Lung (tissue), 12 donors: ENCODE measurements around the gene RALGDS. TPM values are rescaled to one million over a fixed set of nuclear protein-coding genes. Genes with fewer than 3 reads are reported as not detected.
A peak's percentile ranks its signal among the peaks of the same experiment; 100 is the strongest.

ENCODE experiments used
- ATAC-seq: fragments of 200-7000 bp; cut with Tn5 transposase; one replicate; pipeline ENCODE4 v1.9.1; 2020; ENCODE audit warnings: moderate number of reproducible peaks; ENCODE audit not compliant: insufficient read depth, low FRiP score
- DNase-seq, 3 donors: peaks; one replicate each; pipeline ENCODE4 v3.0.0-alpha.2; 2013 to 2017
- H3K27ac ChIP-seq, 2 donors: one replicate each; pipeline ENCODE4 v1.5.1; 2013; ENCODE audit warnings: mild to moderate bottlenecking in 2 of 2, moderate library complexity in 2 of 2, control low read depth in 1 of 2, inconsistent platforms in 1 of 2, low read depth in 1 of 2, low read length in 1 of 2
- H3K27me3 ChIP-seq, 3 donors: one replicate each; pipeline ENCODE4 v1.5.1; 2013; ENCODE audit warnings: low read length in 2 of 3; ENCODE audit not compliant: control insufficient read depth in 3 of 3, insufficient read depth in 3 of 3
- H3K36me3 ChIP-seq, 4 donors: one replicate each; pipeline ENCODE4 v1.5.1; 2013; ENCODE audit warnings: low read length in 4 of 4, mild to moderate bottlenecking in 1 of 4, moderate library complexity in 1 of 4; ENCODE audit not compliant: control insufficient read depth in 4 of 4, insufficient read depth in 4 of 4
- H3K4me1 ChIP-seq, 5 donors: one replicate each; pipeline ENCODE4 v1.5.1; 2013; ENCODE audit warnings: low read length in 5 of 5, mild to moderate bottlenecking in 2 of 5, moderate library complexity in 1 of 5; ENCODE audit not compliant: control insufficient read depth in 5 of 5, insufficient read depth in 5 of 5
- H3K4me3 ChIP-seq: one replicate; pipeline ENCODE4 v1.5.1; 2013; ENCODE audit warnings: mild to moderate bottlenecking, control low read depth, moderate library complexity
- H3K9ac ChIP-seq, 2 donors: one replicate each; pipeline ENCODE4 v1.5.1; 2013; ENCODE audit warnings: low read length in 2 of 2, control low read depth in 1 of 2; ENCODE audit not compliant: insufficient read depth in 1 of 2
- H3K9me3 ChIP-seq, 4 donors: one replicate each; pipeline ENCODE4 v1.5.1; 2013; ENCODE audit warnings: low read length in 3 of 4, mild to moderate bottlenecking in 1 of 4, moderate library complexity in 1 of 4; ENCODE audit not compliant: control insufficient read depth in 4 of 4, insufficient read depth in 3 of 4
- CTCF ChIP-seq: IDR thresholded peaks from 2 replicates; pipeline ENCODE4 v1.5.1; 2012; ENCODE audit warnings: mild to moderate bottlenecking; ENCODE audit errors: control extremely low read depth, extremely low read depth
- WGBS, 2 donors: extraction: QIAGEN DNeasy Blood & Tissue Kit; methylation state at CpG; one replicate each; pipeline ENCODE4 v1.1.7; 2013; 5-methylcytosine and 5-hydroxymethylcytosine counted together
- polyA plus RNA-seq, 2 donors: library from polyadenylated mRNA; stranded (reverse); fragments of 200-250 nt; gene quantifications; one replicate each; pipeline ENCODE4 v1.2.1, GENCODE V29; 2013
- total RNA-seq, 2 donors: library from RNA; depleted of rRNA in 1 of 2; stranded (reverse); fragments of >200 nt in 1 of 2; gene quantifications; one replicate each; pipeline ENCODE4 v1.2.1, GENCODE V29; 2014 to 2021
- donor health status: control.
- donor health status: control.
- donor health status: Bipolar disorder and iron deficiency.
- donor health status: healthy.
- donor health status: DM: yes; HTN: yes; CAD: no.

Gene RALGDS
- total and polyA plus RNA-seq, 4 donors: 49.5 to 145 (median 60.9) TPM

GRCh38 chr9:133104718-133105460 lies 16.2 kb downstream of the RALGDS start:
- DNase-seq: no peak
- Histone ChIP-seq H3K4me1 (no peaks in the 10 kb centered on the region), H3K27ac (no peak overlapping the region), H3K9me3 (no peaks in the 10 kb centered on the region), H3K4me3 (no peak overlapping the region), H3K27me3 (no peaks in the 10 kb centered on the region), H3K9ac (no peak overlapping the region), H3K36me3 (peaks cover 20 to 88% (median 35%) of the 10 kb centered on the region in 4 donors)
- no peak for ATAC-seq
- no peak for TF ChIP-seq CTCF
- WGBS, 2 donors: 86 to 91% methylated on average over 15 of the region's 15 CpGs

DNA sequence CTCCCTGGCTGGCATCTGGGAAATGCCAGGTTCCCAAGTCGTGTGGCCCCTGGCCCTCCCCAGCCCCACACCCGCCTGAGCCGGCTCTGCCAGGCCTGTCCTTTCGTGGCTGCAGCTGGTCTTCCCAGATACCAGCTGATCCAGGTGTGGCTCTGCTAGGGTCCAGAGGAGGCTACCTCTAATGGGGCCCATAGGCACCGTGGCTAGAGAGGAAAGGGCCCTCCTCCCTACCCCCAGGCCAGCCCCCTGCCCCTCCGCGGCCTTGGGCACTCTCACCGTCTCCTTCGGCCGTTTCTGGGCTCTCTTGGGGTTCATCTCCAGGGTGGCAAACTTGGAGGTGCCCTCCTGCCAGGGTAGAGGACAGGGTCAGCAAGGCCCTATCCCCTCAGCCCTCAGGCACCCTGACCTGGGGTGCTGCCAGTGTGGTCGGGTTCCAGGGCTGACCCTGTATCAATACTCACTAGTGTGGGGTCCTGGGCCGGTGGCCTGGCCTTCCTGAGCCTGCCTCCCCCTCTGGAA lies 17.0 kb downstream of the RALGDS start:
- WGBS, 2 donors: 92 to 93% methylated on average over 12 of the region's 12 CpGs

GRCh38 chr9:133103183-133103986 lies 17.7 kb downstream of the RALGDS start:
- Histone ChIP-seq H3K27ac (peak overlapping the region in 1 of 2 donors; percentile 26), H3K9ac (no peak overlapping the region), H3K4me3 (no peak overlapping the region), H3K9me3 (no peaks in the 10 kb centered on the region), H3K36me3 (peaks cover 29 to 86% (median 40%) of the 10 kb centered on the region in 4 donors), H3K4me1 (no peaks in the 10 kb centered on the region), H3K27me3 (no peaks in the 10 kb centered on the region)
- DNase-seq: peak; percentile 47 to 67 (median 63)
- WGBS, 2 donors: 52 to 62% methylated on average over 14 of the region's 14 CpGs
- TF ChIP-seq CTCF: peak; percentile 94
- ATAC-seq: peak; percentile 76

More for the DNA sequence above, 17.0 kb downstream of the RALGDS start:
- H3K36me3 ChIP-seq: peaks cover 24 to 86% (median 36%) of the 10 kb centered on the region in 4 donors
- H3K27ac ChIP-seq: no peak overlapping the region
- no peaks in the 10 kb centered on the region for H3K9me3 ChIP-seq
- no peak overlapping the region for H3K4me3 ChIP-seq
- no peaks in the 10 kb centered on the region for H3K4me1 ChIP-seq
- H3K27me3 ChIP-seq: no peaks in the 10 kb centered on the region
- DNase-seq (no peak), ATAC-seq (no peak)
- no peak overlapping the region for H3K9ac ChIP-seq
- TF ChIP-seq CTCF: no peak
